Skin epidermis (tissue), 12 donors: Measurements from ENCODE around the gene MCM7.
"Not testable (repeated sequence)": the region's sequence is repeated elsewhere in the genome, so short reads cannot be mapped to it uniquely, and the experiment has no call there.

Experiments used
- H3K27ac ChIP-seq, 21 experiments: fragments of 200-600 bp; sonication (generic) in 11 of 21; one replicate each; pipeline ENCODE4 v1.5.0; 2020; ENCODE audit warnings: mild to moderate bottlenecking in 3 of 21, inconsistent platforms in 2 of 21, moderate library complexity in 2 of 21
- H3K4me3 ChIP-seq, 7 experiments: fragments of 200-600 bp; sonication (generic) in 2 of 7; one replicate each; pipeline ENCODE4 v1.5.0; 2020; ENCODE audit warnings: inconsistent platforms in 2 of 7, mild to moderate bottlenecking in 2 of 7, moderate library complexity in 1 of 7

Gene MCM7

GRCh38 chr7:100101016-100101862, at the start of gene MCM7, which contains the start of gene AP4M1:
Gene MCM7 (minus strand): TSS chr7:100101397. CDS start chr7:100101294, 103 bp downstream.
Gene AP4M1 (plus strand): TSS chr7:100101643. CDS start chr7:100101715, 72 bp downstream.
- peak within 1 kb of the TSS; percentile 68 to 97 (median 93) for H3K27ac ChIP-seq

GRCh38 chr7:100148559-100149328, 47.5 kb upstream of the MCM7 start, which contains the start of gene LAMTOR4:
Gene LAMTOR4 (plus strand): TSS chr7:100148918. CDS start chr7:100148973, 55 bp downstream.
- Histone ChIP-seq H3K4me3 (peak within 1 kb of the TSS; percentile 62 to 90 (median 84)), H3K27ac (peak within 1 kb of the TSS; percentile 79 to 98 (median 94))

More at GRCh38 chr7:100101016-100101862, at the start of gene MCM7, which contains the start of gene AP4M1:
- H3K4me3 ChIP-seq, result peak within 1 kb of the TSS; percentile 46 to 98 (median 85)

- Histone ChIP-seq H3K27ac (peak overlapping the region in 20 of 21 experiments; percentile 39 to 98 (median 88)), H3K4me3 (peak overlapping the region; percentile 62 to 90 (median 84))
Observed at GRCh38 chr7:100148225-100148558, 47.0 kb upstream of the MCM7 start.

- peak overlapping the region in 2 of 21 experiments; percentile 1 to 31 for H3K27ac ChIP-seq
- H3K4me3 ChIP-seq, result no peak overlapping the region
Observed at GRCh38 chr7:100147278-100147677, 46.1 kb upstream of the MCM7 start.

- not testable (repeated sequence) for H3K27ac ChIP-seq, H3K4me3 ChIP-seq
Observed at GRCh38 chr7:100146350-100146749, 45.2 kb upstream of the MCM7 start.

GRCh38 chr7:100142461-100142860, 41.3 kb upstream of the MCM7 start:
- Histone ChIP-seq H3K4me3 (no peak overlapping the region), H3K27ac (no peak overlapping the region)

GRCh38 chr7:100141555-100141949, 40.4 kb upstream of the MCM7 start:
- H3K4me3 ChIP-seq, result no peak overlapping the region
- H3K27ac ChIP-seq, result peak overlapping the region in 3 of 21 experiments; percentile 9 to 44 (median 14)

- Histone ChIP-seq H3K4me3 (no peak overlapping the region), H3K27ac (no peak overlapping the region)
Observed at GRCh38 chr7:100137851-100138760, 36.9 kb upstream of the MCM7 start.

- no peak overlapping the region for H3K27ac ChIP-seq
- no peak overlapping the region for H3K4me3 ChIP-seq
Observed at GRCh38 chr7:100132697-100133151, 31.5 kb upstream of the MCM7 start.

GRCh38 chr7:100132126-100132525, 30.9 kb upstream of the MCM7 start:
- Histone ChIP-seq H3K4me3 (no peak overlapping the region), H3K27ac (no peak overlapping the region)

GRCh38 chr7:100130608-100131453, 29.6 kb upstream of the MCM7 start:
- Histone ChIP-seq H3K27ac (peak overlapping the region in 1 of 21 experiments; percentile 7), H3K4me3 (no peak overlapping the region)

GRCh38 chr7:100130220-100130607, 29.0 kb upstream of the MCM7 start:
- not testable (repeated sequence) for H3K4me3 ChIP-seq, H3K27ac ChIP-seq

- Histone ChIP-seq H3K27ac (peak overlapping the region in 2 of 21 experiments; percentile 89 to 94), H3K4me3 (no peak overlapping the region)
Observed at GRCh38 chr7:100128637-100128963, 27.4 kb upstream of the MCM7 start.

- Histone ChIP-seq H3K4me3 (peak overlapping the region; percentile 60 to 93 (median 73)), H3K27ac (peak overlapping the region in 20 of 21 experiments; percentile 81 to 99 (median 95))
Observed at GRCh38 chr7:100127866-100128636, 26.9 kb upstream of the MCM7 start.

- peak within 1 kb of the TSS; percentile 81 to 99 (median 95) for H3K27ac ChIP-seq
- H3K4me3 ChIP-seq, result peak within 1 kb of the TSS; percentile 60 to 93 (median 73)
Observed at GRCh38 chr7:100126931-100127865, 26.0 kb upstream of the MCM7 start, which contains the start of gene MBLAC1. Gene MBLAC1 (plus strand): TSS chr7:100126967. CDS start chr7:100127396, 429 bp downstream.

- Histone ChIP-seq H3K4me3 (peak overlapping the region; percentile 60 to 93 (median 73)), H3K27ac (peak overlapping the region; percentile 81 to 99 (median 95))
Observed at GRCh38 chr7:100126239-100126930, 25.2 kb upstream of the MCM7 start.
